Suprapubic skin (tissue), 4 donors: ENCODE measurements around the gene CLASP1.

Experiments used
- CTCF ChIP-seq, 2 donors: fragments of 200-600 bp in 1 of 2; fragments of 450-650 bp in 1 of 2; sonication (generic) in 1 of 2; IDR thresholded peaks; one replicate each; pipeline ENCODE4 v1.5.1; 2016 to 2019; ENCODE audit warnings: antibody characterized with exemption in 2 of 2, mild to moderate bottlenecking in 1 of 2, moderate library complexity in 1 of 2
- EP300 ChIP-seq: sonication (generic); formaldehyde crosslinking; IDR thresholded peaks from one replicate; pipeline ENCODE4 v1.6.1; 2017; ENCODE audit warnings: antibody characterized with exemption
- POLR2A ChIP-seq, 2 donors: fragments of 450-650 bp; IDR thresholded peaks; one replicate each; pipeline ENCODE4 v1.6.1; 2017; ENCODE audit warnings: antibody characterized with exemption in 2 of 2, mild to moderate bottlenecking in 2 of 2, moderate library complexity in 2 of 2
- POLR2AphosphoS5 ChIP-seq, 3 donors: sonication (generic); formaldehyde crosslinking; IDR thresholded peaks; one replicate each; pipeline ENCODE4 v1.6.1; 2017; ENCODE audit warnings: antibody characterized with exemption in 3 of 3

DNA sequence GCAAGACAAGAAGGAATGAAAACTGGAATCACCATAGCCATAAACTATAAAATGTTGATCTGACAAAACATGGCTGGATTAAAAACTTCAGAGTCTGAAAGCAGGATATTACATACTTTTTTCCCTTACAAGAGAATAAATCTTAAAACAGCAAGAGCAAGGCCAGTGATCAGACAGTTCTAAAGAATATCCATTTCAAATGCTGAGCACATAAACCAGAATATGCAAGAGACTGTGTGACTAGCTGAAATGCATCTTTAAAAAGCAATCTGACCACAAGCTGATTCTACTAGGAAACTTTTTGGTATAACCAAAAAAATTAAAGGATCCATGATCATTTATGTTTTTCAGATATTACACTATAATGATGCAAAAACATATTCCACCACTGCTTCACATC lies 239.3 kb downstream of the CLASP1 start:
- TF ChIP-seq CTCF (IDR thresholded peaks at IDR 0.05) (no peak), POLR2A (IDR thresholded peaks at IDR 0.05) (no peak), EP300 (no peak), POLR2AphosphoS5 (IDR thresholded peaks at IDR 0.05) (no peak)
